GM19035 (cell line): Measurements from ENCODE around the gene MAP3K21.
A peak's percentile ranks its signal among the peaks of the same experiment; 100 is the strongest.

Experiments used
- ATAC-seq: cut with Tn5 transposase; IDR thresholded peaks from one replicate; pipeline ENCODE4 v1.9.1; 2021; ENCODE audit not compliant: unreplicated experiment

MAP3K21 gene

DNA sequence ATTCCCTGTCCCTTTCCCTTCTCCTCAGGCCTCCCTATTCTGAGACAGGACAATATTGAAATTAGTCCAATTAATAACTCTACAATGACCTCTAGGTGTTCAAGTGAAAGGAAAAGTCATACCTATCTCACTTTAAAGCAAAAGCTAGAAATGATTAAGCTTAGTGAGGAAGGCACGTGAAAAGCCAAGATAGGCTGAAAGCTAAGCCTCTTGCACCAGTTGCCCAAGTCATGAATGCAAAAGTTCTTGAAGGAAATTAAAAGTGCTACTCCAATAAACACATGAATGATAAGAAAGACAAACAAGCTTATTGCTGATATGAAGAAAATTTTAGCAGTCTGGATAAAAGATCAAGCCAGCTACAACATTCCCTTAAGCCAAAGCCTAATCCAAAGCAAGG is 3.8 kb upstream of the MAP3K21 start:
- no peak for ATAC-seq

- no peak for ATAC-seq
Measured at GRCh38 chr1:233326319-233326718, 1.2 kb upstream of the MAP3K21 start.

DNA sequence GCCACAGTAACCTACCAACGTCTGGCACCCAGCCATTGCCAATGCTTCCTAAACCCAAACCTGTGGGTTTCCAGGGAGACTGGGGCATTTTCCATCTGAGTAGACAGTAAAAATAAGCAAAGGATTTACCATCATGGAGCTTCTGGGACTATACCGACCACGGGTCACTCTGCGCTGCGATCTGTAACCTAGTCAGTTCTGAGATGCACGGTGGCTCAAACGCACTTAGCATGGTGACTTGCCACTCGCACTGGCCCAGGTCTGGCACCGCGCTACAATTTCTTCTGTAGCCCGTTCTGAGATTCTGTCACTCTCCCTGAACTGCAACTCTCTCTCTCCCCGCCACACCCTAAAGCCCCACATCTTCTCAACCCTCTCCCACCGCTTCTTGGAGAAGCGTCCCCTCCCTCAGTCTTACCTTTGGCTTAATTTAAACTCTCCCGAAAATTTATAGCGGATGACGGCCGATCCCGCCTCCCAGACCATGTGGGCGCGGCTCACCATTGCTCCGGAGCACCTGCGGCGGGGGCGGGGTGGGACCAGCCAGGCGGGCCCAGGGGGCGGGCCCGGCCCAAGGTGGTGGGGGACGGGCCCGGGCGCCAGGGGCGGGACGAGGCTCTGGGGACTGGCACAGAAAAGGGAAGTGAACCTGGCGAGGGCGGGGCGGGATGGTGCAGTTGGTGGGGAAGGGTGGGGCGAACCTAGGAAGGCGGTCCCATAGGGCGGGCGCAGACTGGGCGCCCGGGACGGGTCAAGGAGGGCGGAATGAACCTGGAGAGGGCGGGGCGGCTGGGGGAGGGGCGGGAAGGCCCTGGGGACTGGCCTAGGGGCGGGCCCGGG is 493 bp upstream of the MAP3K21 start:
- peak; percentile 81 for ATAC-seq

GRCh38 chr1:233328142-233328921 is 808 bp downstream of the MAP3K21 start:
- ATAC-seq, result peak; percentile 28

GRCh38 chr1:233331676-233332519 is 4.4 kb downstream of the MAP3K21 start:
- ATAC-seq, result no peak

- ATAC-seq, result no peak
Measured at GRCh38 chr1:233333086-233333485, 5.6 kb downstream of the MAP3K21 start.

GRCh38 chr1:233334092-233334491 is 6.6 kb downstream of the MAP3K21 start:
- no peak for ATAC-seq

GRCh38 chr1:233336554-233337456 is 9.3 kb downstream of the MAP3K21 start:
- no peak for ATAC-seq

DNA sequence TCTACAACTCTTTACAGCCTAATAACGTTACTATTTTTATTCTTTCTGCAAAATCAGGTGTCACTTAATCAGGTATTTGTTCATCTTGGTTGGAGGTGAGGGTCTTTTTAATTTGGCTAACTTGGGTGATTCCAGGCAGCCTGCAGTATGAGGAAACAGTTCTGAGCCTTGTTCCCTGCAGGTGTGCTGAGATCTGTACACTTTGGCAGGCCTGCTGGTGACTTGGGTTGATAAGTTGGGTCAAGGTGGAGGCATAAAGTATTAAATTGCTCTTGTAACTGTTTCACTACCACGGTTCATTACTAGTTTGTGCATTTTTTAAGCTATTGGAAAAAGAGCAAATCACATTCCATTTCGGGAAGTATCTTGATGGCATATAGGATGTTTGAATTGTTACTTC is 10.0 kb downstream of the MAP3K21 start:
- no peak for ATAC-seq

- ATAC-seq, result no peak
Measured at GRCh38 chr1:233338102-233338501, 10.6 kb downstream of the MAP3K21 start.

- no peak for ATAC-seq
Measured at GRCh38 chr1:233340031-233340555, 12.6 kb downstream of the MAP3K21 start.

DNA sequence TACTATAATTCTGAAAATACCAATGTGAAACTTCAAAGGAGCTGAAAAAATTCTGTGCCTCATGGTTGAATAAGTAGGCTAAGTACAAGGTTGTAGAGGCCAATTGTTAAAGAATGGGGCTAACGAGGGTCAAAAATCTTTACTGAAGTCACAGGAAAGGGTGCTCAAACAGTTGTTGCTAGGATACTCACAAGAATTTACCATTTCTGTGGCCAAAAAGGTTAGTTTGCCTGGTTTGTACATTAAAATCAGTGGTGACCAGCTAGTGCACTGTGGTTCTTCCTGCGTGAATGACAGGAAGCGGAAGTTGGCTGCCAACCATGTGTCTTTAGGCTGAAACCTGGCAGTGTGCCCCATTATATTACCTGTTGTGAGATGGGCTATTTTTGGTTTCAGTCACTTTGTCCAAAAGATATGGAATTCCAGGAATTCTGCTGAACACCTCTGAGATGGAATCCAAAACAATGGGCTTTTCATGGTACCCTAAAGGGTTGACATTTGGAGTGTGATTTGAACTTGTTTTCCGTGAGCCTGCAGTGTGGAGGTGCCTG is 13.5 kb downstream of the MAP3K21 start:
- ATAC-seq, result no peak

DNA sequence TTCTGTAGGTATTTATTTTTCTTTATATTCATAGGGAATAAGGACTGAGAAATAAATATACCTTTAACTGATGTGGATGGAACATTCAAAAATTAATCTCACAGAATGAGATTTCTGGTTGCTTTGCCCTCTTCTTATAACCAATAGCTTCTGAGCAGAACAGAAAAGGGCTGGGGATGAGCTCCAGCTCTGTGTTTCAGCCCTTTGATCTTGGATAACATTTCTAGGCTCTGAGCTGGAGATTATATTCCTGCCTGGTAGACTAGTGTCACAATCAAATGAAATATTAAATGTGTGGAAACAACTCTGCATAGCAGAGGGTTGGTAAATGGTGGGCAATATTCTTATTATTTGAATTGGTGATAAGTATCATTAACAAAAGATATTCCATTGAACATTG is 14.6 kb downstream of the MAP3K21 start:
- no peak for ATAC-seq

GRCh38 chr1:233343262-233343661 is 15.7 kb downstream of the MAP3K21 start:
- no peak for ATAC-seq

DNA sequence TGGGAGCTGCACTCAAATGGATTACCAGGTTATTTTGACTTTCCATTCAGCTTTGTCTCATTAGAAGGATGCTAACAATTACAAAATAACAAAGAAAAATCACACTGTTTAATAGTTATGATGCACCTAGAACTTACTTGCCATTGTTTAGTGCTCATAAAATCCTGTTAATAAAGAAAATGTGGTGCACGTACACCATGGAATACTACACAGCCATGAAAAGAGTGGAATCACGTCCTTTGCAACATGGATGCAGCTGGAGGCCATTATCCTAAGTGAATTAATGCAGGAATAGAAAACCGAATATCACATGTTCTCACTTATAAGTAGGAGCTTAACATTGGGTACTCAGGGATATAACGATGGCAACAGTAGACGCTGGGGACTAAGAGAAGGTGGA is 19.8 kb downstream of the MAP3K21 start:
- no peak for ATAC-seq

DNA sequence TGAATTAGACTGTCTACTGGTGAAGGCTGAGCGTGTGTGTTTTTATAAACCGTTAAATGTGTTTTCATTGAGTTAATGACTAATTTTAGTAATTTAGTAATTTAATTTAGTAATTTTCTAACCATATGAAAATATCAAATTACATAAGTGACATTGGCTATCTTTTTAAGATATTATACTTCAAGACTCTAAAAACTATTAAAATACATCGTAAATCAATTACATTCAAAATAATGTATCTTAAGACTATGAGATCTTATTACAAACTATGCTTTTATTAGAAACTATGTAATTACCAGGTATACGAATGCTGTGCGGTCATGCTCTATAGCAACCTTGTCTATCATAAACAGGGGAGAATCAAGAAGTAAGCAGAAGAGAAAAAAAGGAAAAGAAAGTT is 21.6 kb downstream of the MAP3K21 start:
- ATAC-seq, result no peak

GRCh38 chr1:233354983-233355382 is 27.5 kb downstream of the MAP3K21 start:
- no peak for ATAC-seq

GRCh38 chr1:233355841-233356704 is 28.5 kb downstream of the MAP3K21 start:
- ATAC-seq, result peak; percentile 72

DNA sequence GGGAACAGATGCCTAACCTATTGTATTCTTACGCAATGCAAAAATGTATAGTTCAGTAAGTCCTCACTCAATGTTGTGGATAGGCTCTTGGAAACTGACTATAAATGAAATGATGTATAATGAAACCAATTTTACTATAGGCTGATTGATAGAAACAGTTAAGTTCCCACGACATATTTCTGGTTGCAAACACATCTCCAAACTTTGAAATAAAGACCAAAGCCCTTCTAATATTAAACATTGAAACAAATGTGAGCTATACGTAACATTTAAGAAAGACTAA is 29.1 kb downstream of the MAP3K21 start:
- ATAC-seq, result peak; percentile 38
